Measurements from ENCODE around the gene ZNF74.
"Not testable (repeated sequence)": the region's sequence is repeated elsewhere in the genome, so short reads cannot be mapped to it uniquely, and the experiment has no call there.

ZNF74 gene

DNA sequence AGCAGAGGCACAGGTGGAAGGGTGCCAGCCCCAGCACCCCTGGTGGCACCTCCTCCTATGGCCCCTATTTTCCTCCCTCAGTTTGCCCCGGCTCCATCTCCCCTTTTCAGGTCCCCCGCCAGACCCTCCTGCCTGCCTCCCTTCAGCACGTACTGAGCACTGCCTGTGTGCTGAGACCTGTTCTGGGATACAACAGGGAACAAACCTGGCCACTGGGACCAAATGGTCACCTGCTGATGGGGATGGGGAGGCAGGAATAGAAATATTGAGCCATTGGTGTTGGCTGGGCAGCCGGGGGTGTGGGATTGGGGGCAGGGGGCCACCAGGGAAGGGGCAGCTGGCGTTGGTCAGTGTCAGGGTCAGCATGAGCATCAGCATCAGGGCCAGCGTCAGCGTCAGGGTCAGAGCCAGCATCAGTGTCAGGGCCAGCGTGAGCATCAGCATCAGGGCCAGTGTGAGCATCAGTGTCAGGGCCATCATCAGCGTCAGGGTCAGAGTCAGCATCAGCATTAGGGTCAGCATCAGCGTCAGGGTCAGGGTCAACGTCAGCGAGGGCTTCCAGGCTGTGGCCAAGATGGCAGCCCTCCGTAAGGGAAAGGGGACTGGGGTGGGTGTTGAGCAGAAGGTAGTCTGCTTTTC, 7.5 kb downstream of the ZNF74 start:
- DNase-seq: no peak

DNA sequence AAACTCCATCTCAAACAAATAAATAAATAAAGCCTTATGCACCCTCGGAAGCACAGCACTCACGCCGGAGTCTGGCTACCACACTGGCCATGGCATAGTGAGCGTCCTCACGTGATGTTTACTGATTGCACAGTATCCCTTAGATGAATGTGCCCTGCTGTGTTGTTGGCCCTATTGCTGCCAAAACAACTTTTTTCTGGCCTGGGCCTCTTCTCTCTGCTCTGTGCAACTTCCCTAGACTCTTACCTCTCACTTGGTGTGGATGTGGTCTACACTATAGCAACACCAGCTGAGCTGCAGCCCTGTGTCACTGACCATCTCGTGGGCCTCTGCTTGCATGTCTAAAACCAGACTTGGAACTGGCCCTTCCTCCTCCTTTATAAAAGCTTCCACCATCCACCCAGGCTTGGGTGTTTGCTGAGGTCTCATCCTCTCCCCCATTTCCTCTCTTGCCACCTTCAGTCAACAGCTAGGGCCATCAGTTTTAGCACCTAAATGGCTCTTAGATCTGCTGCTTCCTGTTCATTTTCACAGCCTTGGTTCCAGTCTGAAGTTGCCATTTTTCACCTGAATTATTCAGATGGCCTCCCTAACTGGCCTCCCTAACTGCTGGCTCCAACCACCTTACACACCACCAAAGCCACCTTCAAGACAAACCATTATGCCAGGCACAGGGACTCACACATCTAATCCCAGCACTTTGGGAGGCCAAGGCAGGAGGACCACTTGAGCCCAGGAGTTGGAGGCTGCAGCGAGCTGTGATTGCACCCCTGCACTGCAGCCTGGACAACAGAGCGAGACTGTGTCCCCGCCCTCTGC, 9.2 kb downstream of the ZNF74 start:
- no peak for DNase-seq

DNA sequence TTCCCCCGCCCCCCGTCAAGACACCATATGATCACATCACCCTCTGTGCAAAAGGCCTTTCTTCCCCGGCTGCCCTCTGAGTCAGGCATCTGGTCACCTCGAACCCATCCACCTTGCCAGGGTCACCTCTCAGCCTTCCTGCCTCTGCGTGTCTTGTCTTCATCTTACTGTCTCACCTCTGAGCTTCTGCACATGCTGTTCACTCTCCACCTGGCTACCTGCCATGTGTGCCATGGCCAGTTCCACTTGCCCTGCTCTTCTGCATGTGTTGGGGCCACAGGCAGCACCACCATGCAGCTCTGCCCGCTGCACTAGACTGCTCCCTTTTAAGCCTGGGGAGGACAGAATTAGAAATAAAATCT, 9.8 kb downstream of the ZNF74 start:
- DNase-seq: no peak

DNA sequence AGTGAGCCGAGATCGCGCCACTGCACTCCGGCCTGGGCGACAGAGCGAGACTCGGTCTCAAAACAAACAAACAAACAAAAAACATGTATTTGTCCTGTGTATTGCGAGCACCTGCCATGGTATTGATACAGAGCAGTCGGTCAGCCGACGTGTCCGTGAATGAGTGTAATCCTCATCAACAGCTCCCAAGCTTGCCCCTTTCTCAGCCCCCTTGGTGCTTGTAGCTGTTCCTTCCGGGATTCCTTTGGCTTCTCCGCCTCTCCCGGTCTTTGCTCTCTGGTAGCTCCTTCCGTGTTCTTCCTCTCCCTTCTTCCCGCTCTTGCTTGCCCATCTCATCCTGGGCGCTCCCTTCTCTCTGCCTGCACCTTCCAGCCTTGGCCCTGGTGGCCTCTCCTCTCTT, 10.9 kb downstream of the ZNF74 start:
- no peak for DNase-seq

DNA sequence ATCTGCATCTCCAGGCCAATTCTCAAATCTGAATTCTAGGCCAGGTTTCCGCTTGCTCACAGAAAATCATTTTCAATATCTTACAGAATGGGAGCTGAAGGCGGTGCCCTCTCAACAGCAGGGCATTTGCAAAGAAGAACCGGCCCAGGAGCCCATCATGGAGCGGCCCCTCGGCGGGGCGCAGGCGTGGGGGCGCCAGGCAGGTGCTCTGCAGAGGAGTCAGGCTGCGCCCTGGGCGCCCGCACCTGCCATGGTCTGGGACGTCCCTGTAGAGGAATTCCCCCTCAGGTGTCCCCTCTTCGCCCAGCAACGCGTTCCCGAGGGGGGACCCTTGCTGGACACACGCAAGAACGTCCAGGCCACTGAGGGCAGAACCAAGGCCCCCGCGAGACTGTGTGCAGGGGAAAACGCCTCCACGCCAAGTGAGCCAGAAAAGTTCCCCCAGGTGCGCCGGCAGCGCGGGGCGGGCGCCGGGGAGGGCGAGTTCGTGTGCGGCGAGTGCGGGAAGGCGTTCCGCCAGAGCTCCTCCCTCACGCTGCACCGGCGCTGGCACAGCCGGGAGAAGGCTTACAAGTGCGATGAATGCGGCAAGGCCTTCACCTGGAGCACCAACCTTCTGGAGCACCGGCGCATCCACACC, 11.5 kb downstream of the ZNF74 start:
- DNase-seq: no peak

DNA sequence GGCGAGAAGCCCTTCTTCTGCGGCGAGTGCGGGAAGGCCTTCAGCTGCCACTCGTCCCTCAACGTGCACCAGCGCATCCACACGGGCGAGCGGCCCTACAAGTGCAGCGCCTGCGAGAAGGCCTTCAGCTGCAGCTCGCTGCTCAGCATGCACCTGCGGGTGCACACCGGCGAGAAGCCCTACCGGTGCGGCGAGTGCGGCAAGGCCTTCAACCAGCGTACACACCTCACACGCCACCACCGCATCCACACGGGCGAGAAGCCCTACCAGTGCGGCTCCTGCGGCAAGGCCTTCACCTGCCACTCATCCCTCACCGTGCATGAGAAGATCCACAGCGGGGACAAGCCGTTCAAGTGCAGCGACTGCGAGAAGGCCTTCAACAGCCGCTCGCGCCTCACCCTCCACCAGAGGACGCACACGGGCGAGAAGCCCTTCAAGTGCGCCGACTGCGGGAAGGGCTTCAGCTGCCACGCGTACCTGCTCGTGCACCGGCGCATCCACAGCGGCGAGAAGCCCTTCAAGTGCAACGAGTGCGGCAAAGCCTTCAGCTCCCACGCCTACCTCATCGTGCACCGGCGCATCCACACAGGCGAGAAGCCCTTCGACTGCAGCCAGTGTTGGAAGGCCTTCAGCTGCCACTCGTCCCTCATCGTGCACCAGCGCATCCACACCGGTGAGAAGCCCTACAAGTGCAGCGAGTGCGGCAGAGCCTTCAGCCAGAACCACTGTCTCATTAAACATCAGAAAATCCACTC, 12.2 kb downstream of the ZNF74 start:
- DNase-seq: no peak

DNA sequence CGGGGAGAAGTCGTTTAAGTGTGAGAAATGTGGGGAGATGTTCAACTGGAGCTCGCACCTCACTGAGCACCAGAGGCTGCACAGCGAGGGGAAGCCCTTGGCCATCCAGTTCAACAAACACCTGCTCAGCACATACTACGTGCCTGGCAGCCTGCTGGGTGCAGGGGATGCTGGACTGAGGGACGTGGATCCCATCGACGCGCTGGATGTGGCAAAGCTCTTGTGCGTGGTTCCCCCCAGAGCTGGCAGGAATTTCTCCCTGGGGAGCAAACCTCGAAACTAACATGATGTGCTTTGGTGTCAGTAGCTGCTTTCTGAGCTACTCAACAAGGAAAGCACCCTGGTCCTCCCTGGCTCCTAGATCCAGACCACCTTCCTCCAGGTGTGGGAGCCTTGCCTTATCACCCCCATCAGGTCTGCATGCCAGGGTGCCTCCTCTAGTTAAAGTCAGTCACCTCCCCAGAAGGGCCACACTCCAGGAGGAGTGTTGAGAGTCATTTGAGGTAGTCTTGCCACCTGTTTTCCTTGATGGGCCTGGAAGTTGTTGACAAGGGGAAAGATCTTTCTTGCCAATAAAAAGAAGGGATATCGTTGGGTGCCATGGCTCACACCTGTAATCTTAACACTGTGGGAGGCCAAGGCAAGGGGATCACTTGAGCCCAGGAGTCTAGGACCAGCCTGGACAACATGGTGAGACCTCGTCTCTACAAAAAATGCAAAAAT, 12.9 kb downstream of the ZNF74 start:
- no peak for DNase-seq

DNA sequence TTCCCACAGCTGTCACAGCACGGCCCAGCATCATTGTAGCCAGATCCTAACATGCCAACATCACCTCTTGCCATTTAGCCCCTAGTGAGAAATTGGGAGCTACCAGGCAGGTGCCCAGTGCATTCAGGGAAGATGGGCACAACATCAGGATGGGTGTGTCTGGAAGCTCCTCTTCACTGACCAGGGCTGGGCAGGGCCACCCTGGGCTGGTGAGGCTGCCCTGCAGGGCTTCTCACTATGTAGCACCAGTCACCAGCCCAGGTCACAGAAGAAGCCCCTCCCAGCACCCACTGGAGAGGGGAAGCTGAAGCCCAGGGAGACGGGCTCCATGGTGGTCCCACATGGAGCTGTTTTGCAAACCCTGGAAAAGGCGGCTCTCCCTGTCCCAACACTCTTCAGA, 13.9 kb downstream of the ZNF74 start:
- DNase-seq: no peak

DNA sequence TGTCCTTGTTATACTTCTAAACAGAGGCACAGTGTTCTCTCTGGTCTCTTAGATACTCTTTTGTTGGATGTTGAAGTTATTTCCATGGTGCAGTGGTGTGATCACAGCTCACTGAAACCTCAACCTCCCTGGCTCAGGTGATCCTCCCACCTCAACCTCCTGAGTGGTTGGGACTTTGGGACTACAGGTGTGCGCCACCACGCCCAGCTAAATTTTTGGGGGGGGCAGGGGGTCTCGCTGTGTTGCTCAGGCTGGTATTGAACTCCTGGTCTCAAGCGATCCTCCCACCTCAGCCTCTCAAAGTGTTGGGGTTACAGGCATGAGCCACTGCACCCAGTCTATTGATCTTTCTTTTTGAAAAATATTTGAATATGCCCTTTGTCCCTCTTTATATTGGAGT, 14.9 kb downstream of the ZNF74 start:
- DNase-seq: no peak

DNA sequence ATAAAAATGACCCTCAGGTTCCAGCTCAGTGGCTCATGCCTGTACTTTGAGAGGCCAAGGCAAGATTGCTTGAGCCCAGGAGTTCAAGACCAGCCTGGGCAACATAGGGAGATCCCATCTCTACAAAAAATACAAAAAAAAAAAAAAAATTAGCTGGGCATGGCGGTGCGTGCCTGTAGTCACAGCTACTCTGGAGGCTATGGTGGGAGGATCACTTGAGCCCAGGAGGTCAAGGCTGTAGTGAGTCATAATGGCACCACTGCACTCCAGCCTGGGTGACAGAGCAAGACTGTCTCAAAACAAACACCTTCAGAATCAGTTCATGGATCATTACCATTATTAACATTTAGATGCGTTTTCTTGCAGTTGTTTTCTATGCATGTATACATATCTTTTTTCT, 15.4 kb downstream of the ZNF74 start:
- DNase-seq: not testable (repeated sequence)

DNA sequence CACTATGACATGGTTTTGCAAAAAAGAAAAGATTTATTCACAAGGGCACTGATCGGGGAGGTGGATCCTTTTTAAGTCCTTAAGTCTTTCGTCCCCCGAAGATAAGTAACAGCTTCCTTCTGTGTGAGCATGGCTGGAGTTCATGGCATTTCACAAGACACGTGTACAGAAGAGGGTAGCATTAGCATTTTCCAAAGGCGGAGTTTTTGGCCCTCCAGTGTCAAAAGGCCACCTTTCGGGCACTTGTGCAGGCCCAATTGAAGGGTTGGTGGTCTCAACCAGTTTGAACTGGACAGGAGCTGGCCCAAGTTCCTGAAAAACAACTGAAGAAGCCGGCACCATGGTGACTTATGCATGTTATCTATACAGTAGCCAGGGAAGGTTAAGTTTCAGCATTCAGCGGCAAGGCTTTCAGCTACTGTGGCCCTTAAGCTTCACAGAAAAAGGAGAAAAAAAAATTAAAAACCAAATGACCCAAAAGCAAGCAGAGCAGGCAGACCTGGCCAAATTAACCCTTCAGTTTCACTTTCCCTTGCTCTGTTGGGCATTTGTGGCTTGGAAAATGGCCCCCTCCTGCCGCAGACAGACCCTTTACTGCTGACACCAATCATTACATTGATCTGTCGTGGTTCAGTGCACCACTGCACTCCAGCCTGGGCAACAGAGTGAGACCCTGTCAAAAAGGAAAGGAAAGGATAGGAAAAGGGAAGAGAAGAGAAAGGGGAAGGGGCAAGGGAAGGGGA, 18.7 kb downstream of the ZNF74 start:
- DNase-seq: no peak

DNA sequence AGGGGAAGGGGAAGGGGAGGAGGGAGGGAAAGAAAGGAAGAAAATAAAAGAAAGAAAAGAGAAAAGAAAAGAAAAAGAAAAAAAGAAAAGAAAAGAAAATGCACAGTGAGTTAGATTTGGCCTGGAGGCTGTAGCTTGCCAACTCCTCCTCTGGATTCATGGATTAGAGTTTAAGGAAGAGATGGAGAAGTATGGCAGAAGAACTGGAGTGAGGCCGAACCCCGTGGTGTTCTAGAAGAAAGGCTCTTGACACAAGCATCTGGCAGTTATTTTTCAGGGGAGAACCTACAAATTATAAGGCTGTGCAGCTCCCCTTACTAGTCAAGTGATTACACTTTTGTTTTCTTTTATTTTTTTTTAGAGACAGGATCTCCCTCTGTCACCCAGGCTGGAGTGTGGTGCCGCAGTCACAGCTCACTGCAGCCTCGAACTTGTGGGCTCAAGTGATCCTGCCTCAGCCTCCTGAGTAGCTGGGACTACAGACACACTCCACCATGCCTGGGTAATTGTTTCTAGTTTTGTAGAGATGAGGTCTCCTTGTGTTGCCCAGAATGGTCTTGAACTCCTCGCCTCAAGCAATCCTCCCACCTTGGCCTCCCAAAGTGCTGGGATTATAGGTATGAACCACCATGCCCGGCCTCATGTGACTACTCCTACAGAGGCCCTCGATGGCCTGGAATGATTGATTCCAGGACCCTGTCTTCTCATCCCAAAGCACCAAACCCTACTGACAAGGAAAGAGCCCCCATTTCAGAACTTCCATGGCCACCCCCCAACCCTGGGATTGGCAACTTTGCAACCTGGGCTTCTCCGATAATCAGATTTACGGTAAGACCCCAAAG, 19.5 kb downstream of the ZNF74 start:
- no peak for DNase-seq

DNA sequence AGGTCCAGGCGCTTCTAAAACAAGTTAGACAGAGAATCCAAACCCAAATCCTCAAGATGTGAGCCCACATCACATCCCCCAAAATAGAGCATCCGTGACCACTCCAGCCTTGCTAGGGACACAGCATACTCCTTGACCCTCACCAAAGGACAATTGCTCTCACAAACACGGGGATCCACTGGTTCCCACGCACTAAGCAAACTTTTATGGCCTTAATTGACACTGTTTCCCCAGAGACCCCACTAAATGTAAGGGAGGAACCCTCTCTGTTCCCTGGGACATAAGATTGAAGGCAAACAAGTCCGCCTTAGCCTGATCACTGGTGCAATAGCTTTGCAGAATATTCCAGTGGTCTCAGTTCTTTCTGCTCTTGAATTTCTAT, 20.1 kb downstream of the ZNF74 start:
- no peak for DNase-seq

DNA sequence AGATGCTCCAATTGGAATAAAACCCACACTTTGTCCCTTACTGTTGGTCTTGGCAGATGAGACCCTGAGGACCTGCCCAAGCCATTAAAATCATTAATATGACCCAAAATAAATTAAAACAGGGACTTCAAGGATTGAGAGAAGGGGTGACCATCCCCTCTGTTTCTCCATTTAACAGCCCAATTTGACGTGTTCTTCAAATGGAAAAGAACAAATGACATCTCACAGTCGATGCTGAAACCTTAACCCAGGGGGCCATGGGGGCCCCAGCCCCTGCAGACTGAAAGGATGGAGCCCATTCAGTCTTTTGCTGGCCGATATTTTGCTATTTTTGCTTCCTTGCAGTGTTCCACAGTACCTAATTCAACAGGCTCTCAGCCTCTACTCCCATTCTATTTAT, 20.5 kb downstream of the ZNF74 start:
- no peak for DNase-seq

DNA sequence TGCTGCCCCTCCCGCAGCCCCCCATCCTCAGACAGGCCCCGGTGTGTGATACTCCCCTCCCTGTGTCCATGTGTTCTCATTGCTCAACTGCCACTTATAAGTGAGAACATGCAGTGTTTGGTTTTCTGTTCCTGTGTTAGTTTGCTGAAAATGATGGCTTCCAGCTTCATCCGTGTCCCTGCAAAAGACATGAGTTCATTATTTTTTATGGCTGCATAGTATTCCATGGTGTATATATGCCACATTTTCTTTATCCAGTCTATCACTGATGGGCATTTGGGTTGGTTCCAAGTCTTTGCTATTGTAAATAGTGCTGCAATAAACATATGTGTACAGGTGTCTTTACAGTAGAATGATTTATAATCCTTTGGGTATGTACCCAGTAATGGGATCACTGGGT, 21.3 kb downstream of the ZNF74 start:
- DNase-seq: not testable (repeated sequence)

DNA sequence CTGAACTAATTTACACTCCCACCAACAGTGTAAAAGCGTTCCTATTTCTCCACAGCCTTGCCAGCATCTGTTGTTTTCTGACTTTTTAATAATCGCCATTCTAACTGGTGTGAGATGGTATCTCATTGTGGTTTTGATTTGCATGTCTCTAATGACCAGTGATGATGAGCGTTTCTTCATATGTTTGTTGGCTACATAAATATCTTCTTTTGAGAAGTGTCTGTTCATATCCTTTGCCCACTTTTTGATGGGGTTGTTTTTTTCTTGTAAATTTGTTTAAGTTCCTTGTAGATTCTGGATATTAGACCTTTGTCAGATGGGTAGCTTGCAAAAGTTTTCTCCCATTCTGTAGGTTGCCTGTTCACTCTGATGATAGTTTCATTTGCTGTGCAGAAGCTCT, 21.7 kb downstream of the ZNF74 start:
- DNase-seq: not testable (repeated sequence)

DNA sequence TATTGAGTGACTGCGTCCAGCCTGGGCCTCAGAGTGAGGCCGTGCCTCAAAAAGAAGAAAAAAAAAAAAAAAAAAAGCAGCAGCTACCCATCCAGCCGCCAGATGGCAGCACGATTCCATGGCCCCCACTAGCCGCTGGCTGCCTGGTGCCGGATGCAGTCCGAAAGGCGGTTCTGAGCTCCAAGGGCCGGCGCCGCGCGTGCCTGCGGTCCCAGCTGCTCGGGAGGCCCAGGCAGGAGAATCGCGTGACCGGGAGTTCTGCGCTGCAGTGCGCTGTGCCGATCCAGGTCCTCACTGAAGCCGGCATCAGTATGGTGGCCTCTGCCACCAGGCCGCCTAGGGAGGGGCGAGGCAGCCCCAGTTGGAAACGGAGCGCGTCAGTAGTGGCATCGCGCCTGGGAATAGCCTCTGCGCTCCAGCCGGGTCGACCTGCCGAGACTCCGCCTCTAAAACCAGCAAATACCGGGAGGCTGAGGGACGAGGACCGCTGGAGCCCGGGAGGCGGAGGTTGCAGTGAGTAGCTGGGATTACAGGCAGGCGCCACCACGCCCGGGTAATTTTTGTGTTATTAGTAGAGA, 24.3 kb downstream of the ZNF74 start:
- DNase-seq: peak; percentile 76 to 82 (median 80)

DNA sequence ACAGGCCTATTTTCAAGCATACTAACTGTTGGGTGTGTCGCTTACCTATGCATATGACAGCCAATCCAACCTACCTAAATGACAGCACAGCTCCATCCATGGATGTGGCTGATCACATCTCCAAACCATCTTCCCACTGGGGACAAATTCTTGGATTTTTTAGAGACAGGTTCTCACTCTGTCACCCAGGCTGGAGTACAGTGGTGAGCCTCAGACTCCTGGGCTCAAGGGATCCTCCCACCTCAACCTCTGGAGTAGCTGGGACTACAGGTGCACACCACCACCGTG, 25.7 kb downstream of the ZNF74 start:
- no peak for DNase-seq

DNA sequence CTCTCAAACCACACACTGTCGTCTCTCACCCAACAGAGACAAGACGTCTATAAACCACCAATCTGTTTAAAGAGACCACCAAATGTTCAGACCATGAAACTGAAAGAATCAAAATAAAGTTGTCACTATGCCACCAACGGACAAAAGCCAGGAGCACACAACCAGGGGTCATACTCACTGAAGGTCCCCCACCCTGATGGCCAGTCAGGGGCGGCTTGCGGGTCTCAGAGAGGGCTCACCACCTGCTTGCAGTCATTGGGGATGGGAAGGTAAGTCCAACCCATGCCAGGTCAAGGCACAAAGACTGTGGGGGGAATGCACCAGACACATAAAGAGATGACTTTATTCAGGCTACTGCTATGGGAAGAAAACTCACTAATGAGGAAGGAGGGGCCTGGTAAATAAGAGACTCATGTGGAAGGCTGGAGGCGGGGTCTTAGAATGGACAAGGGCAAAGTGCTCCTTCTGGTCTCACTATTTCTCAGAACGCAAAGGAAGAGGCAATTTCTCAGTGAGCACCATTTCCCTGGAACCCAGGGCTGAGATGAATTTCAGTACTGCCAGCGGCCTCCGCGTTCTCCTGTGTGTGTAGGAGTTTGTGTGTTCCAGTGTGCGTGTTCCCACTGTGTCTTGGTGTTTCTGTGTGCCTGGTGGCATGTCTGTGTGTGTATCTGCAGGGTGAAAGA, 26.3 kb downstream of the ZNF74 start:
- DNase-seq: no peak

DNA sequence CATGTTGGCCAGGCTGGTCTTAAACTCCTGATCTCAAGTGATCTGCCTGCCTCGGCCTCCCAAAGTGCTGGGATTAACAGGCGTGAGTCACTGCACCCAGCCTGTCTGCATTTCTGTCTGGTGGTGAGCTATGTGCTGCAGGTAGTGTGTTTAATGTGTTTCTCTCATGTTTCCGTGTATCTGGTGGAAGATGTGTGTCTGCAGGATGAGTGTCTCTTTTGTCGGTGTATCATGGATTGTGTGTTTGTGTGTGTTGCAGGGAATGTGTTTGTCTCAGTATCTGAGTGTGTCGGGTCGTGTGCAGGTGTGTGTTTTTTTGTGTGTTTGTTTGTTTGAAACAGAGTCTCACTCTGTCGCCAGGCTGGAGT, 27.5 kb downstream of the ZNF74 start:
- no peak for DNase-seq
